Skeletal muscle tissue (tissue), 4 donors: ENCODE measurements around the gene PRDM16. TPM values are rescaled to one million over a fixed set of nuclear protein-coding genes. Genes with fewer than 3 reads are reported as not detected.

ENCODE experiments used
- H3K27ac ChIP-seq: one replicate; pipeline ENCODE4 v1.7.0; 2013; ENCODE audit warnings: mild to moderate bottlenecking, low read depth, low read length, inconsistent platforms
- H3K27me3 ChIP-seq, 3 donors: one replicate each; pipeline ENCODE4 v1.7.0; 2013; ENCODE audit warnings: low read length in 3 of 3; ENCODE audit not compliant: control insufficient read depth in 3 of 3, insufficient read depth in 3 of 3
- H3K36me3 ChIP-seq, 3 donors: one replicate each; pipeline ENCODE4 v1.7.0; 2013; ENCODE audit warnings: low read length in 3 of 3; ENCODE audit not compliant: control insufficient read depth in 3 of 3, insufficient read depth in 3 of 3
- H3K4me1 ChIP-seq, 3 donors: one replicate each; pipeline ENCODE4 v1.7.0; 2013; ENCODE audit warnings: low read length in 3 of 3, mild to moderate bottlenecking in 3 of 3; ENCODE audit not compliant: control insufficient read depth in 3 of 3, insufficient read depth in 3 of 3
- H3K4me3 ChIP-seq, 3 donors: one replicate each; pipeline ENCODE4 v1.7.0; 2013; ENCODE audit warnings: low read length in 3 of 3
- H3K9ac ChIP-seq, 3 donors: one replicate each; pipeline ENCODE4 v1.7.0; 2013; ENCODE audit warnings: low read length in 3 of 3, mild to moderate bottlenecking in 3 of 3, moderate library complexity in 2 of 3, low read depth in 1 of 3
- H3K9me3 ChIP-seq, 3 donors: one replicate each; pipeline ENCODE4 v1.7.0; 2013; ENCODE audit warnings: low read length in 3 of 3; ENCODE audit not compliant: control insufficient read depth in 3 of 3
- total RNA-seq: library from RNA; depleted of rRNA; stranded (reverse); fragments of >200 nt; gene quantifications from one replicate; pipeline ENCODE4 v1.2.3, GENCODE V29; 2014
- donor health status: Osteomylitis.

The PRDM16 gene
- total RNA-seq, 1 donor from 2014 or later = 4.7 TPM

DNA sequence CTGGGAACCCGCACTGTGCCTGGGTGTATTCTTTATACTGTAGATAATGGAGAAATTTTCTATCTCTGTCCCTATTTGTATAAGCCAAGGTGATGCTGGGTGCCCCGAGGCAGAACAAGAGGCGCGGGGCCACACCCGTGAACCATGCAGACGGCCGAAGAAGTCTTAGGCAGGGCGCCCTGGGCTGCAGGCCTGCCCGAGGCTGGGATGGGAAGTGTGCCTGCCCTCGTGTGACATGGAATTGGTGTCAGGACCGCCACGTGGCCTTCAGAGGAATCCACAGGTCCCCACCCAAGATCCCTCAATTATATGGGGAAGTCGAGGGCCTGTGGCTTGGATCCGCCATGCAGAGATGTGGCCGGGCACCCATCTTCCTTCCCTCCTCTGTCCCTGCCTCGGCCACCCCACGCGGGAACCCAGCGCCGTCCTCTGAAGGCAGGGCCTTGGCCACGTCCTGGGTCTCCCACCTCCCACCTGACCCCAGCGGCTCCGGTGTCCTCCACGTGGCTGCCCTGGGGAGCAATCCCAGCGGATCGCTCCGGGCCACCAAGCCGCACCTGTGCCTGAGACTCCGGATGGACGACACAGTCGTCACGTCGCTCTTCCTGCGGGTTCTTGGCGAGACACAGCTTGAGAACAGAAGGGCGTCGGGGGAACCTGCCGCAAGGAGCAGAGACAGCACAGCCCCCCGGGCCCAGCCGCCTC, 365.6 kb downstream of the PRDM16 start:
- H3K36me3 ChIP-seq = no peaks in the 10 kb centered on the region
- no peaks in the 10 kb centered on the region for H3K9me3 ChIP-seq
- H3K27me3 ChIP-seq = peaks cover 6 to 42% (median 36%) of the 10 kb centered on the region in 3 donors
- no peak overlapping the region for H3K9ac ChIP-seq
- no peak overlapping the region for H3K4me3 ChIP-seq
- H3K4me1 ChIP-seq = no peaks in the 10 kb centered on the region
- no peak overlapping the region for H3K27ac ChIP-seq

GRCh38 chr1:3435666-3436065, 366.7 kb downstream of the PRDM16 start:
- peaks cover 9 to 43% (median 41%) of the 10 kb centered on the region in 3 donors for H3K27me3 ChIP-seq
- H3K36me3 ChIP-seq = no peaks in the 10 kb centered on the region
- H3K9me3 ChIP-seq = no peaks in the 10 kb centered on the region
- no peak overlapping the region for H3K4me3 ChIP-seq
- H3K27ac ChIP-seq = no peak overlapping the region
- no peaks in the 10 kb centered on the region for H3K4me1 ChIP-seq
- H3K9ac ChIP-seq = no peak overlapping the region

GRCh38 chr1:3436451-3436850, 367.4 kb downstream of the PRDM16 start:
- Histone ChIP-seq H3K27ac (no peak overlapping the region), H3K36me3 (no peaks in the 10 kb centered on the region), H3K27me3 (peaks cover 14 to 50% (median 48%) of the 10 kb centered on the region in 3 donors), H3K4me1 (no peaks in the 10 kb centered on the region), H3K4me3 (no peak overlapping the region), H3K9ac (no peak overlapping the region), H3K9me3 (no peaks in the 10 kb centered on the region)

GRCh38 chr1:3436901-3437300, 367.9 kb downstream of the PRDM16 start:
- H3K9ac ChIP-seq = no peak overlapping the region
- H3K4me1 ChIP-seq = no peaks in the 10 kb centered on the region
- no peaks in the 10 kb centered on the region for H3K36me3 ChIP-seq
- H3K27me3 ChIP-seq = peaks cover 15 to 51% (median 46%) of the 10 kb centered on the region in 3 donors
- H3K9me3 ChIP-seq = no peaks in the 10 kb centered on the region
- no peak overlapping the region for H3K27ac ChIP-seq
- no peak overlapping the region for H3K4me3 ChIP-seq

DNA sequence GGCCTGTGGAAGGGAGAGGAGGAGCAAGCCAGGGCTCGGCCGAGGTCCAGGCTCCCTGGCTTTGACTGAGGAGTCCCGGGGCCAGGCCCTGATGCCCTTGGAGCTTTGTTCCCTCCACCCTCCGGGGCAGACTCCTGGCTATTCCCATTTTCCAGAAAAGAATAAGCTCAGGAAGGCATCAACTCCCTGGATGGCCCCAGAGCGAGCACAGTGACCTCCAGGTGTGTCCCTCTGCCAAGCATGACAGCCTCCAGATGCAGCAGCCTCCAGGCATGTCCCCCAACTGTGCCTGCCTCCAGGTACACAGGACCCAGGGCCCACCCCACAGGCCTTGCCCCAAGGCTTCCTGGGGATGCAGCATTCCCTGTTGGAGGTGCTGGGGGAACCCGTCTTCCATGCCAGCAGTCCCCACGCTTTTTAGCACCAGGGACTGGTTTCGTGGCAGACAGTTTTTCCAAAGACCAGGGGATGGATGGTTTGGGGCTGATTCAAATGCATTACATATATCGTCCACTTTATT, 369.7 kb downstream of the PRDM16 start:
- Histone ChIP-seq H3K9ac (no peak overlapping the region), H3K27me3 (peaks cover 19 to 54% (median 51%) of the 10 kb centered on the region in 3 donors), H3K27ac (no peak overlapping the region), H3K36me3 (no peaks in the 10 kb centered on the region), H3K4me1 (no peaks in the 10 kb centered on the region), H3K4me3 (no peak overlapping the region), H3K9me3 (no peaks in the 10 kb centered on the region)

- Histone ChIP-seq H3K4me1 (no peaks in the 10 kb centered on the region), H3K9ac (no peak overlapping the region), H3K36me3 (no peaks in the 10 kb centered on the region), H3K27ac (no peak overlapping the region), H3K9me3 (no peaks in the 10 kb centered on the region), H3K27me3 (peaks cover 25 to 57% (median 55%) of the 10 kb centered on the region in 3 donors), H3K4me3 (no peak overlapping the region)
These were observed 370.6 kb downstream of the PRDM16 start for GRCh38 chr1:3439346-3440299.

- Histone ChIP-seq H3K27me3 (peaks cover 23 to 57% (median 51%) of the 10 kb centered on the region in 3 donors), H3K4me1 (no peaks in the 10 kb centered on the region)
These were observed 371.3 kb downstream of the PRDM16 start for GRCh38 chr1:3440300-3440681.

DNA sequence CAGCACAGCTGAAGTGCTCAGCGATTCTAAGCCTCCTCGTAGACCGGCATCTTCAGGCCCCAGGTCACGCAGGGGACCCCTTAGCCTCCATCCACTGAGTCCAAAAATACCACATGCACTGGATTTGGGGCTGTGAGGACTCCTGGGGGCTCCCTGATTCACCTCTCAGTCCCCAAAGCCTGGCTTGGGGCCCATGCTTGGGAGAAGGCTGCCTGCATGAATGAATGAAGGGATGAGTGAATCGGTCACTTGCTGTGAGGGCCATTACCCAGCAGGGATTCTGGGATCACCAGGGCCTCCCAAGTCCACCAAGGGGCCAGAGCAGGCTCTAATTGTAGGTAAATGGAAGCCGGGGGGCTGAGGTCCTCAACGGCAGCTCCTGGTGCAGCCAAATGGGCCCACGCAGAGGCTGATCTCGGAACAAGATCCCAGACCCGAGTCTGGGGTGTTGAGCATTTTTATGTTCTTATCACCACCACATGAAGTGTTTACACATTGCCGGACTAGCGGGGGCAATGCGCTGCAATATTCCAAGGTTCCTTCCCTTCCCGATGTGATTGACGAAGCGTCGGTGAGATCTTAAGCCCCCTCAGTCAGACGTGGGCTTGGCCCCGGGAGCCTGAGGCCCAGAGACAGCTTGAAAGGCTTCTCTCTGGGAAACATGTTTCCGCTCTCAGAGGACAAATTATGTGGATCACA, 371.9 kb downstream of the PRDM16 start:
- Histone ChIP-seq H3K4me1 (no peaks in the 10 kb centered on the region), H3K27ac (no peak overlapping the region), H3K36me3 (no peaks in the 10 kb centered on the region), H3K9ac (no peak overlapping the region), H3K4me3 (no peak overlapping the region), H3K27me3 (peaks cover 19 to 57% (median 51%) of the 10 kb centered on the region in 3 donors), H3K9me3 (no peaks in the 10 kb centered on the region)

More at GRCh38 chr1:3440300-3440681, 371.3 kb downstream of the PRDM16 start:
- H3K27ac ChIP-seq = no peak overlapping the region
- H3K9ac ChIP-seq = no peak overlapping the region
- no peaks in the 10 kb centered on the region for H3K9me3 ChIP-seq
- H3K4me3 ChIP-seq = no peak overlapping the region
- no peaks in the 10 kb centered on the region for H3K36me3 ChIP-seq

DNA sequence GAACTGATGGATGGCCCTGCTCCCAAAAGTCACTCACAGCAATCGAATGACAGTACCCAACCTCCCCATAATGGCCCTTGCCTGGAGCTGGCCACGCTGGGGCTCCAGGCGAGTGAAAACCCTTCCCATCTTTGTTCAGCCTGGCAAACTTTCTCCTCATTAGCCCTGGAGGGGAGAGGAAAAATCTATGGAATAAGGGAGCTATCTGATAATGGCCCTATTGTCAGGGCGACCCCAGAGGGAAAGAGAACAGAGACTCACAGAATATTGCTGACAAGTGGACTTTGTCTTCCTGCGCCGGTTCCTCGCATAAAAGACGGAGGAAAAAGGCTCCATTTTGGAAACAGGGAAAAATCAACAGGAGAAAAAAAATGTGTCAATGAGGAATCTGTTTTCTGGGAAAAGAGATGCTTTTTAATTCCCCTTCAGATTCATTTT, 372.4 kb downstream of the PRDM16 start:
- Histone ChIP-seq H3K9me3 (no peaks in the 10 kb centered on the region), H3K36me3 (no peaks in the 10 kb centered on the region), H3K27me3 (peaks cover 19 to 54% (median 48%) of the 10 kb centered on the region in 3 donors), H3K4me3 (no peak overlapping the region), H3K27ac (no peak overlapping the region), H3K4me1 (no peaks in the 10 kb centered on the region), H3K9ac (no peak overlapping the region)
